SKM-1 treated with dmso at 0.1 percent for 144 hours (cell line): ENCODE measurements around the gene DDR2.
"Not testable (repeated sequence)": the region's sequence is repeated elsewhere in the genome, so short reads cannot be mapped to it uniquely, and the experiment has no call there.

Experiments used
- DNase-seq: peaks from one replicate; lab custom pipeline; 2025; ENCODE audit not compliant: unreplicated experiment; lab: John Stamatoyannopoulos, UW

DDR2 gene

DNA sequence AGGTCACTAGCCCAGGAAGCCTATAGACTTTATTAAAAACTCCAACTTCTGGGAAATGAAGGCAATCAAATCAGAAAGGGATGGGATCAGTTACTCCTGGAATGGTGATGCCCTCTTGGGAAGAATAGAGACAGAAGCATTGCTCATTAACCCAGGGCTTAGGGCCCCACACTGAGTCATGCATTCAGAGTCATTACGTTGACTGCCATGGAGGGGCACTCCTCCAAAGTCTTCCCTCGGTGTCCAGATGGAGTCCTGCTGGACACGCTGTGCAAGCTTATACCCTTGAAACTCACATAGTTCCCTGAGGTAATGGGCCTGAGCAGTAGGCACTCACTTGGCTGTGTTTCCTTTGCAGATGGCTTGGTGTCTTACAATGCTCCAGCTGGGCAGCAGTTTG lies 123.0 kb downstream of the DDR2 start:
- no peak for DNase-seq

- DNase-seq: no peak
Measured at GRCh38 chr1:162756523-162756922, 124.3 kb downstream of the DDR2 start.

- no peak for DNase-seq
Measured at GRCh38 chr1:162757476-162757875, 125.2 kb downstream of the DDR2 start.

GRCh38 chr1:162765788-162766187 lies 133.5 kb downstream of the DDR2 start:
- DNase-seq: no peak

DNA sequence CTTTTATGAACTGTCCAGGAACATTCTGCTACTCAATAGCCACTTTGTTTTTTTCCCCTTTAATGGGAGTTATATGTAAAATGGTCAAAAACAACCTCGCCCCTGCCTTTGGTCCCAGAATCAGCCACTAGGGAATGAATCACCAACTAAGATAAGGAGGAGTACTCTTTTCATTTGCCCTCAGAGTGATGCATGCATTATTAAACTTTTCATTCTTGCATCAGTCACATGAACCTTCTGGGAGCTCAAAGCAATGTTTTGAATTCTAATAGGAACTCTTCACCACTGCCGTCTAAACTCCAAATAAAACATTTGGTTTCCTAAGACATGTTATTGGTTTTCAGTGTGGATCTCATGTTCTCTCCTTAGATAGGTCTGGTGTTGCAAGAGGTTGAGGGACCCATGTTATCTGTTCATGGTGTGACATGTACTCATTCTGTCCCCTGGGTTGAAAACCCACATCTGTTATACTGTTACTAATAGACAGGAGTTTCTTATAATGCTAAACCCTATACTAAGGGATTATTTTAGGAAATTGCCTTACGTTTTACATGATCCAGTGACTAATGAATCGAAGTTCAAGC lies 140.4 kb downstream of the DDR2 start:
- DNase-seq: no peak

GRCh38 chr1:162774007-162774406 lies 141.7 kb downstream of the DDR2 start:
- no peak for DNase-seq

GRCh38 chr1:162779043-162779442 lies 146.8 kb downstream of the DDR2 start:
- no peak for DNase-seq

- no peak for DNase-seq
Measured at GRCh38 chr1:162782671-162783070, 150.4 kb downstream of the DDR2 start.

DNA sequence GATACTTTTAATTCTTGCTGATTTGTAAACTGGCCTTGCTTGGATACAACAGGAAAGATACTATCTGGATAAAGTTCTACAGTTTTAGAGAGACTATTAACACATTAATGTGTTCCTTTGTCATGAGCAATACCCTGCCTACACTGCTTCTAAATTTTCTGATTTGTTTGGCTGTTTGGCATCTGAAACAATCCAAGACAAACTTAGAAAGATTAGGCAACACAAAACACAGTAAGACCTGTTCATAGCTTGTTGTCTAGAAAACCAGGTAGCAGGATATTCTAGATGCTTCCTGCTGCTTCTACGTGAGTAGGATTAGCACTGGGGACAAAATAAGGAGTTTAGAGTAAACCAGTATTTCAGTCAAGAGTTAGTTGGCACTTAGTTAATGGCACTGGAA lies 152.7 kb downstream of the DDR2 start:
- not testable (repeated sequence) for DNase-seq

GRCh38 chr1:162788783-162789182 lies 156.5 kb downstream of the DDR2 start:
- not testable (repeated sequence) for DNase-seq

- DNase-seq: peak; percentile 63
Measured at GRCh38 chr1:162790303-162790984, 158.2 kb downstream of the DDR2 start, which contains the start of gene HSD17B7. Gene HSD17B7, plus strand, starts transcription at chr1:162790702. Its CDS starts 99 bp downstream, at chr1:162790801.

GRCh38 chr1:162790985-162791357 lies 158.7 kb downstream of the DDR2 start:
- not testable (repeated sequence) for DNase-seq

GRCh38 chr1:162794284-162794683 lies 162.0 kb downstream of the DDR2 start:
- not testable (repeated sequence) for DNase-seq

- not testable (repeated sequence) for DNase-seq
Measured at GRCh38 chr1:162796617-162797279, 164.5 kb downstream of the DDR2 start.

GRCh38 chr1:162799995-162800830 lies 167.9 kb downstream of the DDR2 start:
- DNase-seq: peak; percentile 12

- DNase-seq: not testable (repeated sequence)
Measured at GRCh38 chr1:162807503-162807902, 175.2 kb downstream of the DDR2 start.

DNA sequence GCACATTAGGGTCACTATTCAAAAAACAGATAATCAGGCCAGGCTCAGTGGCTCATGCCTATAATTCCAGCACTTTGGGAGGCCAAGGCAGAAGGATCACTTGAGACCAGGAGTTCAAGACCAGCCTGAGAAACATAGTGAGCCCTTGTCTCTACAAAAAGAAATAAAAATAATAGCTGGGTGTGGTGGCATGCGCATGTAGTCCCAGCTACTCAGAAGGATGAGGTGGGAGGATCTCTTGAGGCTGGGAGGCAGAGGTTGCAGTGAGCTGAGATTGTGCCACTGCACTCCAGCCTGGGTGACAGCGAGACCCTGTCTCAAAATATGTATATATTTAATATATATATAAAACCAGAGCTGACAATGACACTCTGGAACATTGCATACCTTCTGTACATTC lies 180.1 kb downstream of the DDR2 start:
- DNase-seq: not testable (repeated sequence)

DNA sequence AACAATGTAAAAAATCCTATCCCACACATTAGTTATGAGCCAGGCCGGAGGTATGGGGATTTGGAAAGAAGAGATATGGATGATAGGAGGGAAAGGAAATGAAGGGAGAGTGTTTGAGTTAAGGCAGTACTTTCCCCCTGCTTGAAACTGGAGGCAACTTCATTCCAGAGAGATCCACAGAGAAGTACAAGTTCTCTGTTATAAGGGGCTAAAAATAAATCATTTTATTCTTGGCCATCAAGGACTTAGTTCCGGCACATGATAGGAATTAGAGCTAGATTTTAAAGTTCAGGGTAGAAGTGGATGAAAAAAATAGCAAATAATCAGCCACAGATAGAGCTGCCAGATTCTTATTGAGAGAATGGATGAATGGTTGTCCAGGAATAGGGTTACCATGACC lies 185.9 kb downstream of the DDR2 start:
- not testable (repeated sequence) for DNase-seq

- not testable (repeated sequence) for DNase-seq
Measured at GRCh38 chr1:162818666-162819065, 186.4 kb downstream of the DDR2 start.

GRCh38 chr1:162822391-162823200 lies 190.3 kb downstream of the DDR2 start:
- no peak for DNase-seq
